ENCODE measurements around the gene ATP6AP2. TPM values are rescaled to one million over a fixed set of nuclear protein-coding genes. Genes with fewer than 3 reads are reported as not detected.

ATP6AP2 gene, protein sequence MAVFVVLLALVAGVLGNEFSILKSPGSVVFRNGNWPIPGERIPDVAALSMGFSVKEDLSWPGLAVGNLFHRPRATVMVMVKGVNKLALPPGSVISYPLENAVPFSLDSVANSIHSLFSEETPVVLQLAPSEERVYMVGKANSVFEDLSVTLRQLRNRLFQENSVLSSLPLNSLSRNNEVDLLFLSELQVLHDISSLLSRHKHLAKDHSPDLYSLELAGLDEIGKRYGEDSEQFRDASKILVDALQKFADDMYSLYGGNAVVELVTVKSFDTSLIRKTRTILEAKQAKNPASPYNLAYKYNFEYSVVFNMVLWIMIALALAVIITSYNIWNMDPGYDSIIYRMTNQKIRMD
- 10 to 100 TPM; 36.8 to 56.7 TPM for total RNA-seq

DNA sequence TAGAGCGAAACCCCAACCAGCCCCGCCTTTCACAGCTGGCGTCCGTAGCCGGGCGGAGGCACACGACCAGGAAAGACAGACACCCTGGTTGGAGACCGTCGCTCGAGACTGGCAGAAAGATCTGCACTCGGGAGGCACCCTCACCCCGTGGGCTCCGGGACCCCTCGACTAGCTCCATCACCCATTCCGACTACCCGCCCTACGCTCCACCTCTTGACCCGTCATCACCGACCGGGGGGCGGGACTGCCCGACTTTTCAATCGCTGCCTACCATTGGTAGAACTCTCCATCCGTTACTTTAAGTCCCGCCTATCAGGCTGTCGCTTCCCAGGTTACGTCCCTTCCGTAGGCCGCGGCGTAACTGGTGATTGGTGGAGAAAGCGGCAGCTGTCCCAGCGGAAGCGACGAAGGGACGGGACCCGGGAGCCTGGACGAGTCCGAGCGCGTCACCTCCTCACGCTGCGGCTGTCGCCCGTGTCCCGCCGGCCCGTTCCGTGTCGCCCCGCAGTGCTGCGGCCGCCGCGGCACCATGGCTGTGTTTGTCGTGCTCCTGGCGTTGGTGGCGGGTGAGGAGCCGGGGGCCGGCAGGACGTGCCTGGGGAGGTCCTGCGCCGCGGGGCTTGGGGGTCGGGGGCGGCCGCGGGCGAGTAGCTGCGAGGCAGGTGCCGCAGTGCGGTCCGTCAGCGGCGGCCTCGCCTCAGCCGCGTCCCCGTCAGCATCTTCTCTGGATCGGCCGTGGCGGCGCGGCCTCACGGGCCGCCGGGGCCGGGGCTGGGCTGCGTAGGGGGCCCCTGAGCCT, at the start of gene ATP6AP2:
TSS of gene ATP6AP2 (plus strand) at position 434 of the 799 bp plus-strand sequence. CDS start at position 530, 96 bp downstream.
- peak; percentile 91 to 95 (median 93) for DNase-seq
- intact Hi-C loops (cut with DNase I), result no loop called here
- H3K36me3 ChIP-seq (replicated peaks in 1 of 2; ENCODE audit: insufficient read depth in 1 of 2, low read depth in 2 of 2), result no peaks in the 10 kb centered on the region
- H3K4me1 ChIP-seq, result peaks cover 12% of the 10 kb centered on the region
- no peaks in the 10 kb centered on the region for H3K9me3 ChIP-seq
- H3K27me3 ChIP-seq, result no peaks in the 10 kb centered on the region
- TF ChIP-seq POLR2A (IDR thresholded peaks at IDR 0.05), result peak; percentile 75 to 89 (median 86)
- TF ChIP-seq, protein P1, sequence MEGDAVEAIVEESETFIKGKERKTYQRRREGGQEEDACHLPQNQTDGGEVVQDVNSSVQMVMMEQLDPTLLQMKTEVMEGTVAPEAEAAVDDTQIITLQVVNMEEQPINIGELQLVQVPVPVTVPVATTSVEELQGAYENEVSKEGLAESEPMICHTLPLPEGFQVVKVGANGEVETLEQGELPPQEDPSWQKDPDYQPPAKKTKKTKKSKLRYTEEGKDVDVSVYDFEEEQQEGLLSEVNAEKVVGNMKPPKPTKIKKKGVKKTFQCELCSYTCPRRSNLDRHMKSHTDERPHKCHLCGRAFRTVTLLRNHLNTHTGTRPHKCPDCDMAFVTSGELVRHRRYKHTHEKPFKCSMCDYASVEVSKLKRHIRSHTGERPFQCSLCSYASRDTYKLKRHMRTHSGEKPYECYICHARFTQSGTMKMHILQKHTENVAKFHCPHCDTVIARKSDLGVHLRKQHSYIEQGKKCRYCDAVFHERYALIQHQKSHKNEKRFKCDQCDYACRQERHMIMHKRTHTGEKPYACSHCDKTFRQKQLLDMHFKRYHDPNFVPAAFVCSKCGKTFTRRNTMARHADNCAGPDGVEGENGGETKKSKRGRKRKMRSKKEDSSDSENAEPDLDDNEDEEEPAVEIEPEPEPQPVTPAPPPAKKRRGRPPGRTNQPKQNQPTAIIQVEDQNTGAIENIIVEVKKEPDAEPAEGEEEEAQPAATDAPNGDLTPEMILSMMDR (IDR thresholded peaks at IDR 0.05), result no peak
- ATAC-seq, result peak; percentile 99
- H3K27ac ChIP-seq, result peak within 1 kb of the TSS; percentile 56 to 95 (median 78)
- WGBS, 2 donors, result 0% methylated on average over 36 of the region's 89 CpGs; no CpG with 5 or more reads in 1 of the 2 donors
- H3K4me3 ChIP-seq, result peak within 1 kb of the TSS; percentile 27 to 45

DNA sequence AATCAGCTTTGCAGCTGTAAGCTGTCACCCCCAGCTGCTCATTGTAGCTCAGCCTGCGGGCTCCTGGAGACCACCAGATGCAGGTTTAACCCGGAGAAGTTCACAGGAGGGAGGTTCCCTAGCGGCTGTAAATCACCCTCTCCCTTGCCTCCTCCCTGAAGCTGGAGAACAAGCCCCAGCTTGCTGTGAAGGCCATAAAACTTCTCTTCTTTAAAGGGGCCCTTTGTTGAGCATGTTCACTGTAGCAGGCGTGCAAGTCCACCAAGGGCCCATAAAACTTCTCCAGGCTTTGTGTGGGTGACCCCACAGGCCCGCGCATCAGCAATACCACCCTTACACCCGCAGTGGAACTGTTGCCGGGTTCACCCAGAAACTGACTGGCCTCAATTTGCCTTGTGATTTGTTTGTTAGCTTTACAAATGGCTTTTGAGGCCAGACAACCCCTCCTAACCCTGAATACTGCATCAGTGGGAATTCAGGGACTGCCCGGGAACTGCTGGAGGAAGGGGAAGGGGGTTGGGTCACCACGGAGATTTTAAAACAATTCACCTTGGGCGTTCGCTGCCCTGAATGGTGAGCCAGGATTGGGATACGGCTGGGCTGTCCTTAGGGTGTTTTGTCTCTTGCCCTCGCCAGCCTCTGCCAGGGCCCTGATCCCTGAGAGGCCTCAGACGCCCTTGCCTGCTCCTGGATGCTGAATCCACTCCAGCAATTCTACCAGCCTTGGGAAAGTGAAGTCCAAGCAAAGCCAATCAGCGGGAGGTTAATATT, 49.5 kb upstream of the ATP6AP2 start:
- H3K4me3 ChIP-seq, result no peak overlapping the region
- no peaks in the 10 kb centered on the region for H3K9me3 ChIP-seq
- no peaks in the 10 kb centered on the region for H3K4me1 ChIP-seq
- H3K27me3 ChIP-seq, result no peaks in the 10 kb centered on the region
- intact Hi-C loops (cut with DNase I), result no loop called here
- ATAC-seq (peak; percentile 48), DNase-seq (no peak)
- WGBS, 2 donors, result 35 to 54% methylated on average over 6 to 13 of the region's 16 CpGs
- TF ChIP-seq, protein P1 (IDR thresholded peaks at IDR 0.05), result no peak
- no peak for TF ChIP-seq POLR2A (IDR thresholded peaks at IDR 0.05)
- H3K27ac ChIP-seq, result peak overlapping the region in 3 of 4 donors; percentile 40 to 54 (median 41)
- no peaks in the 10 kb centered on the region for H3K36me3 ChIP-seq (replicated peaks in 1 of 2; ENCODE audit: insufficient read depth in 1 of 2, low read depth in 2 of 2)

DNA sequence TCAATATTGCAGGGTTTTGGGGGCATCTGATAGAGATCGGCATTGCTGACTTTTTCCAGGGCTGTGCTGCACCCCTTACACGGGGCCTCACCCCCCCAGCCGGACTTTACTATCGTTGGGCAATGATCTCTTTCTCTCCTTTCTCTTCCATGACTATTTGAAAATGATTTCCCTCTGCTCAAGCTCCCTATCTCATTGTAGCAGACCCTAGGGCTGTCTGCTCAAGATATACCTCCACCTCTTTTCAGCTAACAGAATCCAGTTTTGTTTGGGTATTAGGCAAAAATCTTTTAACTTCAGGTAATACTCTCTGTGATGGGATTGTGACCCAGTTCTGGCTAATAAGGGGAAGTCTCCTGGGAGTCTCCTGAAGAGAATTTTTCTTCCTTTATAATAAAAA, 43.5 kb upstream of the ATP6AP2 start:
- TF ChIP-seq, protein P1 (IDR thresholded peaks at IDR 0.05), result no peak
- no peak for TF ChIP-seq POLR2A (IDR thresholded peaks at IDR 0.05)
- 92 to 100% methylated on average over 1 to 2 of the region's 4 CpGs for WGBS, 2 donors
- Histone ChIP-seq H3K9me3 (no peaks in the 10 kb centered on the region), H3K4me1 (no peaks in the 10 kb centered on the region), H3K4me3 (no peak overlapping the region), H3K36me3 (replicated peaks in 1 of 2; ENCODE audit: insufficient read depth in 1 of 2, low read depth in 2 of 2) (no peaks in the 10 kb centered on the region), H3K27ac (no peak overlapping the region), H3K27me3 (no peaks in the 10 kb centered on the region)
- no peak for ATAC-seq
- intact Hi-C loops (cut with DNase I), result no loop called here
- DNase-seq, result no peak

DNA sequence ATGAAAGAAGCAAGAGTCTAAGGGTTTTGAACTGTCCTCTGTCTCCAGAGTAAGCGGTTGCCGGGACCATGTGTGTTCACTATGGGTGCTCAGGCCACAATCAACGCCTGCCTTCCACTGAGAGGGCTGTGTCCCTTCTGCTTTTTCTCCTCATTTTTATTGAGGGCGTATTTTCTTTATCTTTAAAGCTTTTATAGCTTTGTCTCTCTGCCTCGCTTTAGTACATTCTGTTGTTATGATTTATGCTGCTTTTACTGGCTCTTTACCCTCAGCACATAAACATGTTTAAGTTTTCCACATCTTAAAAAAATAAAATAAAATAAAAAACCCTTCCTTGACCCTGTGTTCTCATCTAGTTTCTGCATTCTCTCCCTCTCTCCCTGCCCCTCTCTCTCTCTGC, 42.4 kb upstream of the ATP6AP2 start:
- Histone ChIP-seq H3K27me3 (no peaks in the 10 kb centered on the region), H3K4me1 (no peaks in the 10 kb centered on the region), H3K36me3 (replicated peaks in 1 of 2; ENCODE audit: insufficient read depth in 1 of 2, low read depth in 2 of 2) (no peaks in the 10 kb centered on the region), H3K27ac (no peak overlapping the region), H3K4me3 (no peak overlapping the region), H3K9me3 (no peaks in the 10 kb centered on the region)
- DNase-seq (no peak), ATAC-seq (no peak)
- WGBS, 2 donors, result 65 to 77% methylated on average over 5 of the region's 5 CpGs
- intact Hi-C loops (cut with DNase I), result no loop called here
- TF ChIP-seq, protein P1 (IDR thresholded peaks at IDR 0.05), result no peak
